WI38 (cell line): ENCODE data around the gene RNF2.

Experiments used
- H3K4me3 ChIP-seq: 2 replicates; pipeline ENCODE4 v1.5.1; 2011; ENCODE audit warnings: low read depth, mild to moderate bottlenecking, control low read depth, low read length
- CTCF ChIP-seq: IDR thresholded peaks from 2 replicates; pipeline ENCODE4 v1.5.1; 2012; ENCODE audit warnings: low read depth, mild to moderate bottlenecking, control low read depth, low read length

The RNF2 gene

GRCh38 chr1:185050823-185051451 lies 5.6 kb downstream of the RNF2 start:
- TF ChIP-seq CTCF, result no peak
- no peak overlapping the region for H3K4me3 ChIP-seq

GRCh38 chr1:185053204-185053603 lies 7.8 kb downstream of the RNF2 start:
- H3K4me3 ChIP-seq, result no peak overlapping the region
- no peak for TF ChIP-seq CTCF

GRCh38 chr1:185054365-185055060 lies 9.2 kb downstream of the RNF2 start:
- TF ChIP-seq CTCF, result no peak
- H3K4me3 ChIP-seq, result no peak overlapping the region

- TF ChIP-seq CTCF, result no peak
- no peak overlapping the region for H3K4me3 ChIP-seq
Observed at GRCh38 chr1:185058110-185058509, 12.8 kb downstream of the RNF2 start.

GRCh38 chr1:185058876-185059275 lies 13.5 kb downstream of the RNF2 start:
- TF ChIP-seq CTCF, result no peak
- H3K4me3 ChIP-seq, result no peak overlapping the region

- H3K4me3 ChIP-seq, result no peak overlapping the region
- no peak for TF ChIP-seq CTCF
Observed at GRCh38 chr1:185059950-185060571, 14.7 kb downstream of the RNF2 start.
